Stimulated activated CD4-positive, alpha-beta T cell treated with anti-CD3 and anti-CD28 coated beads, Interleukin-2, amount 100 ng/mL, for 24 hours (primary cell): Measurements from ENCODE around the gene INTS6L.
"Not testable (repeated sequence)": the region's sequence is repeated elsewhere in the genome, so short reads cannot be mapped to it uniquely, and the experiment has no call there.

ENCODE experiments used
- DNase-seq, 2 donors: peaks; one replicate each; pipeline ENCODE4 v3.0.0-alpha.2; 2020

The INTS6L gene

GRCh38 chrX:135522878-135523693 is 2.6 kb downstream of the INTS6L start:
- no peak for DNase-seq

DNA sequence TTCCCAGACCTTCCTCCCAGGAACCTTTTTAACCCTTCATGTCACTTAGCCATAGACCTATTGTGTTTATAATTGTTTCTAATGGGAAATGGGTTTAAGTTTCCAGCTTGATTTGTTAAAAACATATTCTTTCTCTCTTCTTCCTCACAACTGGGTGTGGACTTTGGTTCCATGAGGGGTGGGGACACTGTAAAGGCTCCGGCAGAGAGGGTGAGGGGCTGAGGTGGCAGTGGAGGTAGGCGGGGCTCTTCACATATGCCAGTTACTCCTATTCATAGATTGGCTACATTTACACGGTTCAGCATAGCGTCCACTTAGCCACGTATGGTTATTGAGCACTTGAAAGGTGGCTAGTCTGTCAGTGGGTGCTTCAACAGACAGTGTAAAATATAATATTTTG is 7.8 kb downstream of the INTS6L start:
- DNase-seq = no peak

DNA sequence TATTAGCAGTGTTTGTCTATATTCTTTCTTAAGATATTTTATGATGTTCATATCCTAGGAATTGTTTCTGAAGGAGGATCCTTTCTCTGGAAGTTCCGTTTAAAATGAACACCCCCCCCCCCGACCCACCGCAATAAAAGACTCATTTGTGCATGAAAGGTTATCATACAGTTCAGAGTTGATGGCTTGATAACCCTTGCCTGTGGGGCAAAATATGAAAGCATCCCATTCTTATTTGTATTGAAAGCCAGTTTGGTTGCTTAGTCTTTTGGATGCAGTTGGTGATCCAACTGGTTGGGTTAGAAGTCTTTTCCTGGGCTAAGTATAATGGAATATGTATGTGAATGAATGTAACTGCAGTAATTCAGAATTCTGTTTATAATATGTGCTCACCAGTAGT is 8.3 kb downstream of the INTS6L start:
- no peak for DNase-seq

GRCh38 chrX:135530097-135530496 is 9.6 kb downstream of the INTS6L start:
- DNase-seq = no peak

GRCh38 chrX:135531813-135532212 is 11.4 kb downstream of the INTS6L start:
- no peak for DNase-seq

DNA sequence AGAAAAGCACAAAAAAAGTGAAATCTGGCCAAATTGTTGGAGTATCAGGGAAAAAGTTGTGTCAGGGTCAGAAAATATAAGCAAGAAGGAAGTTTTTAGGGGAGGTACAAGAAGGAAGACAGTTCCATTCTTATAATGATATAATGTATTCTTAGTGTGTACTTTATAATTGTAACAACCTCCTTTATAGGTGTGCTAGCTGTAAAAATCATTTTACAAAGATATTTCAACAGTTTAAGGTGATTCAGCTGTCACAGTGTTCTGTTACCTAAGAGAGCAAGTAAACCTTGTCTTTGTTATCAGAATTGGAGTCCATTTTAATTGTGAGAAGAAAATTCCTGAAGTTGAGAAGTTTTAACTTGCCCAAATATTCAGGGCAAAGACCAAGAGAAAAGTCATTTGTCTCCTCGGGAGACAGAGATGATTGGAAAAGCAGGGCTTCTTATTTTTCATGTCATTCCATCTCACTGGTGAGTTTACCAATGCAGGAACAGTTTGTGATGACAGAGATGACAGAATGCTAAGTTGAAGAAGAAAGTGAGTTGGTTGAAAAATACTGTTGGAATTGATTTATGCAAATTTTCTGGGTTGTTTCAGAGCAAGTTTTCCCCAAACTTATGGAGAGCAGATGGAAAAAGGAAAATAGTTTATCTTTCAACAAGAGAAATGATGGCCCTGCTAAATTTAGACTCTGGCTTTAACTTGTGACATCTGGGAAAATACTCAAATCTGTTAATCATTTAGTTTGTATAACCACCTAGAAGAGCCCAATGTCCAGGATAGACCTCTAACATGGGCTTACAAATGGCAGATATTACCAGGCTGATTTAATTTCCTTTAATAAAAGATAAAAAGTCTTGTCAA is 14.8 kb downstream of the INTS6L start:
- no peak for DNase-seq

- DNase-seq = no peak
Observed at GRCh38 chrX:135536877-135537276, 16.4 kb downstream of the INTS6L start.

DNA sequence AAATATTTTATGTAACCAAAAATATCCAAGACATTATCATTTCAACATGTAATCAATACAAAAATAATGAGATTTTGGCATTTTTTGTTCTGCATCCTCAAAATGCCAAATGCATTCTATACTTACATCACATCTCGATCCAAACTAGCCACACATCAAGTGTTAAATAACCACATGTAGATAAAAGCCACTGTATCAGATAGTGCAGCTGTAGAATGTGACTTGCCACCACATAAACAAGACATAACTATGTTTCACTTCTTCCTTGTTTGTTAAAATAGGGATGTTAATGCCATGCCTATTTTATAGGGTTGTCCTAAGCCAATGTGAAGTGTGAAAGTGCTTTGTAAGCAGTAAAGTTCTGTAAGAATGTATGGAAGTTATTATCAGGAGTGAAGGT is 20.9 kb downstream of the INTS6L start:
- no peak for DNase-seq

DNA sequence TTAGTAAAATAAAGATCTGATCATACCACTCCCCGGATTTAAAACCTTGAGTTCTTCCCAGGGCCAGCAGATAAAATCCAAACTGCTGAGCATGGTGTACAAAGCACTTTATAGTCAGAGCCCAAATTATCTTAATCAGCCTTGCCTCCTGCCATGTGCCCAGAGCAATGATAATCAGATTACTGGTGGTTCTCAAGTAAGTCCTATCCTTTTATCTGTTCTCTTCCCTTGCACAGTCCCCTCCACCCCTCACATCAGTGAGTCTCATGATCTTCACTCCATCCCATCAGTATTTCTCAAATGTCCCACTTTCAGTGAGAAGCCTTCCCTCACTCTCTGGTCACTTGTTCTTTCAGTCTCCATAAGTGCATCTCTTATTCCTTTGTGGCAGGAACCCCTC is 22.7 kb downstream of the INTS6L start:
- DNase-seq = no peak

- peak in 1 of 2 donors; percentile 8 for DNase-seq
Observed at GRCh38 chrX:135543924-135544323, 23.5 kb downstream of the INTS6L start.

GRCh38 chrX:135544338-135544948 is 24.0 kb downstream of the INTS6L start:
- DNase-seq = no peak

DNA sequence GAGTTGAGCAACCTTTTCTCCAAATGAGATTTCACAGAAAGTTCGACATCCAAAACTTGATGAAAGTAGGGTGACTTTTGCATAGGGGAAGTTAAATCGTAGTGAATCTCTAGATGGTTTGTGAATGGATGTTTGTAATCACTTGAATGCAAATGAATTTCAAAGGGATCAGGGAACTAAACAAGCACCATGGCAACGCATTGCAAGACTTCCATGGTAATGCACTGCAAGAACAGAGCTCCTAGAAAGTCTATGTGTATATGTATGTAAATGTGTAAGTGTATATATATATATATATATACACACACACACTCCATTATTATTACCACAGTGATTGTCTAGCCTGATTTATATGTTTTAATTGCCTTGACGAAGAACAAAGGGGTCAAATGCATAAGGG is 27.3 kb downstream of the INTS6L start:
- DNase-seq = no peak

DNA sequence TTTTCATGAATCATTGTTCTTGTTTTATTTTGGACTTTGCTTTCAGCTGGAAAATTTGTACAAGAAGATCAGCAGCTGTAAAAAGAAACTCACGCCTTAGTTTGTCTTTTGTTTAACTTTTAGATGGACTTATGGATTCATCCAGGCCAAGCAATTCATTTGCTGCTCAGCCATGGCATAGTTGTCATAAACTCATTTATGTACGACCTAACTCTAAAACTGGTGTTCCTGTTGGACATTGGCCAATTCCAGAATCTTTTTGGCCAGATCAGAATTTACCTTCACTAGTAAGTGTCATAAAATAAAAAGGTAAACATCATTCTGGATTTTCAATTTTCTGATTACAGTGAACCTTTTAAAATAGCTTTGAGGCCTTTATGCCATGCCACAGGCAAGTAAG is 29.1 kb downstream of the INTS6L start:
- no peak for DNase-seq

- no peak for DNase-seq
Observed at GRCh38 chrX:135556055-135556454, 35.6 kb downstream of the INTS6L start.

DNA sequence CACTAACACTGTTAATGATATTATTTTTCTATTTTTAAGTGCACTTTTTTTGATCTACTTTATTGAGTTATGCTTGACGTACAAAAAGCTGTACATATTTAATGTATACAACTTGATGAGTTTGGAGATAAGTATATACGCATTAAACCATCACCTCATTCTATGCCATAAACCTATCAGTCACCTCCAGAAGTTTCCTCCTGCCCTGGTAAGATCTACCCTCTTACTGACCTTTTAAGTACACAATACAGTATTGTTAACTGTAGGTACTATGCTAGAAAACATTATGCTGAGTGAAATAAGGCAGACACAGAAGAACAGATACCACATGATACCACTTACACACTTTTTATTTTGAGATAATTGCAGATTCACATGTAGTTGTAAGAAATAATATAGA is 36.9 kb downstream of the INTS6L start:
- no peak for DNase-seq

- no peak for DNase-seq
Observed at GRCh38 chrX:135572436-135572835, 52.0 kb downstream of the INTS6L start.

DNA sequence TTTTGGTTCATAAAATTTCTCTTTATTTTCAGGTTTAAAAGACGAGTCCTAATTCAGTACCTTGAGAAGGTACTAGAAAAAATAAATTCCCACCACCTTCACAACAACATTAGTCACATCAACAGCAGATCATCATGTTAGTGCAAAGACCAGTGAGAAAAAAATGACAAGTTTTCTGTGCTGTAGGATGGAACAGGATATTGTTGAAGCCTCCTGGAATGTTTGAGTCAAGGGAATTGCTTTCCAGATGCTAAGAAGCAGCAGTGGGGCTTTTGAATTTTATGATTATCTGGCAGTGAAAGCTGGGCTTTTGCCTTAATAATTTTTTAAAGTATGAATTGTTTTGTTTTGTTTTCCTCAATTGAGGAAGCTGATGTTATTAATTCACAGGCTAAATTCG is 61.0 kb downstream of the INTS6L start:
- no peak for DNase-seq

- DNase-seq = no peak
Observed at GRCh38 chrX:135585153-135585552, 64.7 kb downstream of the INTS6L start.

DNA sequence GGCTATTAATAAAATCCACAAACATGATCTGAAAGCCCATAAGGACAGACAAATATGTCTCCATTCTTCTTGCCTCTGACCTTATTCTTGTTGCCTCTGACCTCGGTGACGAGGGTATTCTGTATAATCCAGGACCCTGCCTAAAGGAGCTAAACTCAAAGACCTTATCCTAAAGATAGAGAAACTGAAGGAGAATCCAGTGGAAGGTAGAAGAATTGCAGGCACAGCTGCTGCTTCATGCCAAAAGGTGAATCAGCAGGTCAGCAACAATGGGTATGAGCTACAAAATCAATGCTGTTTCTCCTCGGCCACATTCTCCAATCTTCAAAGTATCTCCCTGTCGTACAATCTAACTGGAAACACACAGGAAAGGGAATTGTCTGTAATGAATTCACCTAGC is 71.4 kb downstream of the INTS6L start:
- no peak for DNase-seq

- DNase-seq = not testable (repeated sequence)
Observed at GRCh38 chrX:135594049-135594448, 73.6 kb downstream of the INTS6L start.

- not testable (repeated sequence) for DNase-seq
Observed at GRCh38 chrX:135594453-135594852, 74.0 kb downstream of the INTS6L start.

DNA sequence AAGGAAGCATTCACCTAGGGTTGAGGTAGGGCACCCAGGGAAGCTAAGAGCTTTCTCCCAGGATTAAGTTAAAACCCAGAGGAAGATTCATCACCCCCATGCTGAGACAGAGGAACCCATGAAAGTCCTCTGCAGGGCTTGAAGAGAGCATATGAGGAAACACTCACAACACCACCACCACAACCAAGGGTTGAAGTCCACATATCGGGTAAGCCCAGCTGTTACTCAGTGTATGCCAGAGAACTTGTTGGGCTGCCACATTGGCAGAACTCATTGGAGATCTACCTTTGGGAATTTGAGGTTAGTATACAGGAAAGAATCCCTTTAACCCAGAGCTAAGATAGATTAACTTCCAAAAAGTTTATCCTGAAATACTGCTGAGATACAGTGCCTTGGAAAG is 75.1 kb downstream of the INTS6L start:
- DNase-seq = no peak

- peak; percentile 57 to 61 for DNase-seq
Observed at GRCh38 chrX:135596495-135596894, 76.0 kb downstream of the INTS6L start.

DNA sequence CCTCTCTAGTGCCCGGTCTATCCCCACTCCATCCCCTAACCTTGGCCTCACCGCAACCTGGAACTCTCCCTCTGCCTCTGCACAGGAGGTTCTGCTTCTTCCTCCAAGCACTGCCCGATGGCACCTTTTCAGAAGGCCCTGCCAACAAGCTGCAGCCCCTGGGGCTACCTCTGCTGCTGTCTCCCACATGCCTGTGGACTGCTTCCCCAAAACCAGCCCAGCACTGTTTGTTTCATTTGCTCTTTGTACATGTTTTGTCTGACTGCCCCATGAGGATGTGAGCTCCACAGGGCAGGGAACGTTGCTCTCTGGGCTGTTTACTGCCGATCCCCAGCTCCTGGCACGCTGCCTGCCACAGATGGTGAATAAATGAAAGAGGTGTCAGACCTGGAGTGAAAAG is 85.4 kb downstream of the INTS6L start:
- DNase-seq = no peak
